OCI-M1 (cell line): Measurements from ENCODE around the gene GGT6.

Experiments
- DNase-seq: peaks from one replicate; lab custom pipeline; 2025; lab: John Stamatoyannopoulos, UW

GGT6 gene

DNA sequence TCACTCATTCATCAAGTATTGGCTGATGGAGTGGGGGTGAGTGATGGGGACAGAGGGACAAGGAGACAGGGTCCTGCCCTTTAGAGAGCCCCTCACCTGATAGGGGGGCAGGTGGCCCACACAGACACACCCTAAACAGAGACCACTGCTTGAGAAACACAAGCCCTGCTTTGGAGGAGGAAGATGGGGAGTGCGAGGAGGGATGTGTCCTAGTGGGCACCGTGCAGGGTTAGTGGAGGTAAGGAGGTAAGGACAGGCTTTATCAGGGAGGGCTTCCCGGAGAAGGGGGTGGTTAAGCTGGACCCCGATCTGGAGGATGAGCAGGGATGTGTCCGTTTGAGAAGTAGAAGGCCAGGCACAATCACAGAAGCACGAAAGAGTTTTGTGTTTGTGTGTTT lies 15.8 kb upstream of the GGT6 start:
- no peak for DNase-seq

DNA sequence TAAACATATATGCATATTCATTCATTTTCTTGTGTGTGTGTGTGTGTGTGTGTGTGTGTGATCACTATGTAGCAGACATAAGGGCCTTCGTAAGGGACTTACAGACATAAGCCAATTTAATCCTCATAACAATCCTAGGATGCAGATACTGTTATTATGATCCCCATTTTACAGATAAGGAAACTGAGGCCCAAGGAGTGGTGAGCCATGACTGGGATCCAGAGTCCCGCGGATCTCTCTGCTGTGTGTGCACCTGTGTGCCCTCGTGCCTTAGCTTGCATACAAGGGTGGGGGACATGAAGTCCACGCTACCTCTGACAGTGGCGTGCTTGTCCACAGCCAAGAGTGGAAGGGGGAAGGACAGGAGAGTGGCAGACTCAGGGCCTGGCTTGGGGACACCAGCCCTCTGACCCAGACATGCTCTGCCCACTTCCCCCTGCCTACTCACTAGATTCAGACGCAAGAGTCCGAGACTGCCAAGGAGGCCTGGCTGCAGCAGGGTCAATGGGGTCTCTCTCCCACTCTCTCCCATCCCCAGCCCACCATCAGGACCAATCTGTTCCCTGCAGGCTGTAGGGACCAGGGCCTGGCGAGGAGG lies 14.2 kb upstream of the GGT6 start:
- DNase-seq, result no peak

DNA sequence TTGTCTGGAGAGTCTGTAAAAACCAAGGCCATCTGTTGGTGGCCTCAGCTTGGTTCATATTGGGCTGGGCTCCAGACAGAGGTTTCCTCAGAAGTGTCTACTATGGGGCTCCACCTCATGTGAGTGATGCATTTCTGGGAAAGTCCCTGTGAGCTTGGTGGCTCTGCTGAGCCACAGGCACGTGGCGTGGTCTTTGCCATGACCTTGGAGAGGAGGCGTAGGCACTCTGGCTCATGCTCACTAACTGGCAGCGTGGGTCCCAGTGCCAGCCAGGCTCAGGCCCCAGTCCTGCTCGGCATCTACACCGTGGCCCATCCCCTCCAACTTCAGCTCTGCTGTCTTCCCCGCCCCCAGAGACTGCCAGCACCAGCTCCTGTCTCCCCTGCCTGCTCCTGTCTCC lies 13.3 kb upstream of the GGT6 start:
- peak; percentile 12 for DNase-seq

DNA sequence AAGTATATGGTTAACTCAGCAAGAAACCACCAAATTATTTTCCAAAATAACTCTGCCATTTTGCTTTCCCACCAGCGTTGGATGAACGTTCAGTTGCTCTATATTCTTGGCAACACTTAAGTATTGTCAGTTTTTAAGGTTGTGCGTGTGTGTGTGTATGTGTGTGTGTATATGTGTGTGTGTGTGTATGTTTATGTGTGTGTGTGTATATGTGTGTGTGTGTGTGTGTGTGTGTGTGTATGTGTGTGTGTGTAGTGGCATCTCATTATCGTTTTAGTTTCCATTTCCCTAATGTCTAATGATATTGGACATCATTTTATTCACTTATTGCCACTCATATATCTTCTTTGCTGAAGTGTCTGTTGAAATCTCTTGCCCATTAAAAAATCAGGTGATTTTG lies 12.7 kb upstream of the GGT6 start:
- no peak for DNase-seq

DNA sequence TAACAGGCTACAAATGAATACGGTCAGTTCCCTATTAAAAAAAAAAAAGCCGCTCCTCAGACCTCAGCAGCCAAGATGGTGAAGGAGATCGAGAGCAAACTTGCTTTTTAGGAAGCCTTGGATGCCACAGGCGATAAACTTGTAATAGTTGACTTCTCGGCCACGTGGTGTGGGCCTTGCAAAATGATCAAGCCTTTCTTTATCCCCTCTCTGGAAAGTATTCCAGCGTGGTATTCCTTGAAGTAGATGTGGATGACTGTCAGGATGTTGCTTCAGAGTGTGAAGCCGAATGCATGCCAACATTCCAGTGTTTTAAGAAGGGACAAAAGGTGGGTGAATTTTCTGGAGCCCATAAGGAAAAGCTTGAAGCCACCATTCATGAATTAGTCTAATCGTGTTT lies 11.8 kb upstream of the GGT6 start:
- no peak for DNase-seq

DNA sequence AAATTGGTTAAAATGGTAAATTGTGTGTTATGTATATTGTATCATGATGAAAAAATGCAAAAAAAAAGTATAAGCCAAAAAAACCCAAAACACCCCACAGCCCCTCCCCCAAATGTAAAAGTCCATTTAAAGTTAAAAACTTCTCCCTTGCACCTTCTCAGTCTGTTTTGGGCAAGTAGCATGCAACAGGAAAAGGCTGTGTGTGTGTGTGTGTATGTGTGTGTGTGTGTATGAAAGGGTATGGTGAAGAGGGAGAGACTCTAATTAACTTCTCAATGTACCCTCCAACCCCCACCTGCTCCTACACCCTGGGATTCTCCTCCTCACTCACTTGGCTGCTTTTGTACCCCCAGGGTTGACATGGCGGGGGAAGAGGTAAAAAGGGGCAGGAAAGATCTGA lies 9.2 kb upstream of the GGT6 start:
- DNase-seq, result no peak

DNA sequence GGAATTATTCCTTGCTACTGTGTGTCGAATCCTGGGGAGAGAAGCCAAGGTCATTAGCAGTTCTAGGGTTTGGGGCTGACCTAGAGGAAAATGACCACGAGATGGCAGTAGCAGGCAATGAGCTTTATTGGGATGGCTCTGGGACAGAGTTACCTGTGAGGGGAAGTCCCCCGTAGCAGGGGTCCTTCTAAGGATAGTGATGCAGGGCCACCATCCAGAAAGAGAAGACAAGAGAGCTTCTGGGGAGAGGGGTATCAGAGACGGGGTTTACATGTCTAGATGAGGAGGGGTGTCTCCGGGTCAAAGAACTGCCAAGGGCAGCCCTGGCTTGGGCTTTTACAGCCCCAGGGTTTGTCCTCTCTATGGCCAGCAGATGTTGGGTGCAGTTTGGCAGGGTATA lies 6.4 kb upstream of the GGT6 start:
- DNase-seq, result peak; percentile 81

DNA sequence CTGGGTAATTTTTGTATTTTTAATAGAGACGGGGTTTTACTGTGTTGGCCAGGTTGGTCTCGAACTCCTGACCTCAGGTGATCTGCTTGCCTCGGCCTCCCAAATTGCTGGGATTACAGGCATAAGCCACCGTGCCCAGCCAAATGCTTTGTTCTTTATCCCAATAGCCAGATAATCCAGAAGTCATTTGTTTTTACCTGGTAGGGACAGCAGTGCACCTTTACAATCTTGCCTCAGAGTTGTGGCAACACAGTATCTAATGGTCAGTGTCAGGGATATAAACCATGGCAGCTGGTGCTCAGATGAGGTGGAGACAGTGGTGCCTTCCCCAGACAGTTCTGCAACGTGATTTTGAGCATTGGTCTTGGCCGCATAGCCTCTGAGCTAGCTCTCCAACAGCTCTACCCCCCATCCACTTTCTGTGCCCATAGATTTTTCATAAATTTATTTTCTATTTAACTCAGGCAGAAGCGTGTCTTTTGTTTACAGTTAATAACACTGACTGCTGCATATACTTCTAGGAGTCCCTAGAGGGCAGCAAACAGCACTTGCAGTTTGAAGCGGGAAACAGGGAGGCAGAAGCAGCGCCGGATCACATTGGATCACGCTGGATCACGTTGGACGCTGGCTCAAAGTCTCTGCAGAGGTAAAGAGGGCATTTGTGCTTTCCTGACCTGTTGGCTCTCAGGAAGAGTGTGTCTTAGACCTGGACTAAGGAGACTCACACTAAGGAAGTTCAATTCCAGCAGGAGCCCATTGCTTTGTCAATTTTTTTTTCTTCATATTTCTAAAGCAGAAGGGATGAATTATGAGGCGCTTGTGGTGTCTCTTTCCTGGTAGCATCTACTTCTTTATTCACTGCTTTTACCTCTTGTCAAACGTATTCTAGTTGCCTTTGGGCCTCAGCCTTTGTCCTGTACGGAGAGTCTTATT lies 5.1 kb upstream of the GGT6 start:
- peak; percentile 82 for DNase-seq

DNA sequence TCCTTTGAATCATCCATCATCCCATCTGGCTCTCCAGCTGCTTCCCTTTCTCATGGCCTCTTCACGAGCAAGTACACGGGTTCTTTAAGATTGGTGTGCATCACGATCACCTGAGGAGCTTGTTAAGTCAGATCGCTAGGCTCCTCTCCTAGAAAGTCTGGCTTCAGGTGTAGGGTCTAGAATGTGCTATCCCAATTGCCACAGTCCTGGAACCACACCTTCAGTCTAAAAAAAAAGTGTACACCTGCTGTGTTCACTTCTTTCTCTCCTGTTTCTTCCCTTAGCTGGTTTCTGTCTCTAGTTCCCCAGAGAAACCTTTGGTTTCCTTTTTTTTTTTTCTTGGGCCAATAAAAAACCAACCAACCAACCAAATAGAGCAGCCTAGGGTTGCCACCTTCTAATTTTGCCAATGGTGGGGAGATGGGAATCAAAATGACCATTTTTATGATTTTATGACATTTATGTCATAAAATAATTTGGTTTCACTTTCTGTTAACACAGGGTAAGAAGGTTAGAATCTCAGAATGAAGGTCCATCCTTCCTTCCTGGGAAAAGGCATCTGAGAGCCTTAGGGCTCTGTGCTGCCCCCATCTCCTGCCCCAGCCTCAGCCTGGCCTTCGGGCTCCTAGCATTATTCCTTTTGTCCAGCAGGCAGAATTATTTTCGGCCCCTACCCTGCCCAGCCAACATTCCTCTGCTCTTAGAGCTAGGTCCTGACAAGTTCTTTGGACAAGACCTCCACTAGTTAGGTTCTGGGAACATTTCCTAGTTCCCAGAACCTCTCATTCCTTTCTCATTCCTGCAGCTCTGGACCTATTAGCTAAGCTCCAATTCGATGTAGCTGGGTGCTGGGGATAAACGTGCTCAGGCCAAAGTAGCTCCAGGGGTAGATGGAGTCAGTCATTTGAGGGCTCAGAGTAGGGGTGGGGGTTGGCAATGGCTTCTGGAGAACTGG lies 1.9 kb upstream of the GGT6 start:
- DNase-seq, result peak; percentile 41

DNA sequence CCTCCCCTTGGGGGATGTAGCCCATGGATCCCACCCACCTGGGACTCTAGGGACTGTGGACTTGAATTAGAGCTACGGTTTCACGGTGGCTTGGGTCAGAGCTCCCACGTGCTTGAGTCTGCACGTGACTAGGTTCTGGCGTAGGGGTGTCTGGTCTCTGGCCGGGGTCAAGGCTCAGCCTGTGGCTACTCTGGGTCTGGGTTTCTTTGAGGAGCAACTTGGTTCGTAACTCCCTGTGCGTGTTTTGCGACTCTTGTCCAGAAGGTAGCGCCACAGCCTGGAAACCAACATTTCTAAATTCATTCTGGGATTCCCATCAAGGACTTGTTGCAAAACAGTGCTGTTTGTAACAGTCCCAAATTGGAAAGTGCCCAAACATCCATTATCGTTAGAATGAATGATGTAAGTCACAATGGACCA lies 470 bp upstream of the GGT6 start:
- DNase-seq, result peak; percentile 12

DNA sequence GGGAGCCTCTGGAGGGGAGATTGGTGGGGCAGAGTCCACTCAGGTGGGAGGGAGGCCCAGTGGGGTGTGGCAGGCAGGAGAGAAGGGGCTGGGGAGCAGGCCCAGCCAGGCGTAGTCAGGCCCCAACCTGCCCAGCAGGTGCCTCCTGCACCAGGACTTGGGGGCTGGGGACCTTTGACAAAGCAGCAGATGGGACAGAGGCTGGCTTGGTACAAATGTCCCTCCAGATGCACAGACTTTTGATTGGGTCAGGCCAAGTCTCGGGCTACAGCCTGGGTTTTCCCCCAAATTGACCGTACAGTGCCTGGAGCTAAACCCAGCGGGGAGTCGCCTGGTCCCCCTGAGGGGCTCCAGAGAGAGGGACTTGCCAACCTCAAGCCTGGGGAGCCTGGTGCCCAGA lies 411 bp downstream of the GGT6 start:
- DNase-seq, result no peak

DNA sequence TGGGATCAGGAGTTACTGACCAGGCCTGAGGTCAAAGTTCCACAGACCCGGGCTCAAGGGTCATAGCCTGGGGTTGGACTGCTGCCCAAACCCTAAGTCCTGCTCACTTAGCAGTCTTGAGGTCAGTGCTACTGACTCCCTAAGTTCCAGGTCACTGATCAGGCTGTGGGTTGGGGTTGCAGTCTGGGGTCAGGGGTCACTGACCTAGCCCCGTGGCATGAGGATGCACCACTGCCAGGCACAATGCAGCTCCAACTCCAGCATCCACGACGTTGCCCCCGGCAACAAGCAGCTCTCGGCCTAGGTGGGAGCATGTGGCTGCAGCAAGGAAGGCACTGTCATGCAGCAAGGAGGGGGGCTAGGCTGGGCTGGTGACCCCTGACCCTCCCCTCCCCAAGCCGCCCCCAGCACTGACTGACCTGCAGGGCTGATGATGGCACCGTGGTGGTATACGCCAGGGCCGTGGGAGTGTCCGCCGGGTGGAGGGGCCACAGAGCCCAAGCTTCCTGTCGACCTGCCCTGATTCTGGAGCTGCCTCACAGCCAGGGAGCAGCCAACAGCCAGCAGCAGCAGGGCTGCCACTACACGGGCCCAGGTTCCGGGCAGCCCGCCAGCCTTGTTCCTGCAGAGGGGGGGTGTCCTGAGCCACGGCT lies 1.1 kb downstream of the GGT6 start:
- no peak for DNase-seq

DNA sequence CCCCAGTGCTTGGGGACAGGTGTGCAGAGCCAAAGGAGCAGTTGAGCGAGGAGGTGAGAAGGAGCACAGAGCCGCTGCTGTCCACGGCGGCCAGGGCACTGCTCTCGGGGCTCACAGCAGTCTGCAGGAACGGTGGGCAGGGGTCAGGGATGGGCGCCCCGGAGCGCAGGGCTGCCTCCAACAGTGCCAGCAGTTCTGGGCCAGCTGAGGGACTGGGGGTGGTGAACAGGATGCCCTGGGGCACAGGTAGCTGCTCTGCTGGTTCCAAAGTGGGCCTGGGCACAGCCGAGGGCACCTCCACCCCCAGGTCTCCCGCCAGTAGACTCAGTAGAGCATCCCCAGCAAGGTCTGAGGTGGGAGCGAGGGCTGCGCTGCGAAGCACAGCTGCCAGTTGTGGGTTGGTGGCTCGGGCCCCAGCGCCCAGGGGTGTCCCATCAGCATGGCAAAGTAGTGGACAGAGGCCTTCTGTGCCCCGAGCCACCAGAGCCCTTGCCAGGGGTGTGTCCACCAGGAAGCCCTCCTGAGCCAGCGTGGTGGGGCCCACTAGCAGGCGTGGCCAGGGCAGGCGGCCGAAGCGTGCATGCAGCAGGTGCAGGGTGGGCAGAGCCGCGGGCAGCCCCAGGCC lies 1.9 kb downstream of the GGT6 start:
- DNase-seq, result no peak

DNA sequence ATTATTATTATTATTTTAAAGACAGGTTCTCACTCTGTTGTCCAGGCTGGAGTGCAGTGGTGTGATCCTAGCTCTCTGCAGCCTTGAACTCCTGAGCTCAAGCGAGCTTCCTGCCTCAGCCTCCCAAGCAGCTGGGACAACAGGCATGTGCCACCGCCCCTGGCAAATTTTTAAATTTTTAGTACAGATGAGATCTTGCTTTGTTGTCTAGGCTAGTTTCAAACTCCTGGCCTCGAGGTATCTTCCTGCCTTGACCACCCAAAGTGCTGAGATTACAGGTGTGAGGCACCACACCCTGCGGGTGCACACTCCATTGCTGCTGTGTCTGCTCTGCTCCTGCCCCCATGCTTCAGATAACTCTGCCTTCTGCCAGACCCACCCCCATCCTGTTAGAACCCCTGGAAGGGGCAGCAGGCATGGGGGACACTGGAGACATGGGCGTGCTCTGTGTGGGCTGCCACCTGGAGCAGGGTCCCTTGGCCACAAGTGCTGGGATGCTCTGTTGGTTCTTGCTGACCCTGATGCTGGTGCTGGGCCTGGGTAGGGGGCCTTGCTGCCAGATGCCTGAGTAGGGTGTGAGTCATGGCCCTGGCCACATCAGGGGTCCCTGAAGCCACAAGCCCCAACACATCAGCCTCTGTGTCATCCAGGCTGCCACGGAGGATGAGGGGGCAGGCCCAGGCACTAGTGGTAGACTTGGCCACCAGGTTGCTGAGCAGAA lies 2.6 kb downstream of the GGT6 start:
- no peak for DNase-seq

DNA sequence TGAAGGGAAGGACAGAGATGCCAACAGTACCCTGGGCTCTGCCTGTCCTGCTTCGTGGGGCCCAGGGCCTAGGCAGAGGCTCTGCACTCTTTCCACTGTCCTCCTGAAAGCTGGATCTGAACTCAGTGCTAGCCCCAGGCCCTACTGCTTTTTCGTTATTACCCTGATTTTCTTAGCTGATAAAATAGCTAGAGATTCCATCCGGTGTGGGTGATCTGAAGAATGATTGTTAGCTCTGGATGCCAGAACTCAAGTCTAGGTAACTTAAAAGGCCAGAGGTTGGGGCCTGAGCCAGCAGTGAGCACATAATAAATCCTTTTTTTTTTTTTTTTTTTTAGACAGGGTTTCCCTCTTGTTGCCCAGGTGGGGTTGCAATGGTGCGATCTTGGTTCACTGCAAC lies 3.4 kb downstream of the GGT6 start:
- no peak for DNase-seq

DNA sequence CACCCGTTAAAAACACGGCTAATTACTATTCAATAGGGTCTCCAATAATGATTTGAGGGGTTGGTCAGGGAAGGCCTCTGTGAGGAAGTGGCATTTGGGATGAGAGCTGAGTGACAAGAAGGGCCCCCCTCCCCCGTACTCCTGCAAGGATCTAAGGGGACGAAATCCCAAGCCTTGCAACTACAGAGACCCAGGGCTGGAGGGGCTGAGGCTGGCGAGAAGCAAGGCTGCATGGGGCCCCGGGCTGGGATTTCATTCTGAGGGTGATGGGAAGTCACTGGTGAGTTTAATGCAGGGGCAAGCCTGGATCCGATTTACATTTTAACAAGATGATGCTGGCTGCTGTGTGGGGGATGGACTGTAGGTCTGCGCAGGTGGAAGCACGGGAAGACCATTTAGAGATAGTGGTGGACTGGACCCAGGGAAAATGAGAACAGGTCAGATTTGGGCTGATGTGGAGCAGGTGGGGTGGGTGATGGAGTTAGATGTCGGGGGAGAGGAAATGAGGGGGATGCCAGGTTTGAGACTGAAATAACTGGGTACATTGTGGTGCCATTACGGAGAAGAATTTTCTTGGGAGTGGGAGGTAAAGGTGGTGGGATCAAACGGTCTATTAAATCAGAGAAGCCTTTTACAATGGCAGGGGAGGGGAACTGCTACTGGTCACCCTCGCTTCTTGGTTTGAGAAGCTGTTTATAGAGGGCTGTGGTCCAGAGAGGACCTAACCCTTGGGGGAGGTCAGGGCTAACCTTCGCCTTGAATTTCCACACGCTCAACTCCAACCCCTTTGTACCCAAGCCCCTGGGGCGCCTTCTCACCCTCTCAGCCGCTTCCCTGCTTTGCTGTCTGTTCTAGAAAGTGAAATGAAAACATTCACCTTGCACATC lies 4.3 kb downstream of the GGT6 start:
- no peak for DNase-seq

DNA sequence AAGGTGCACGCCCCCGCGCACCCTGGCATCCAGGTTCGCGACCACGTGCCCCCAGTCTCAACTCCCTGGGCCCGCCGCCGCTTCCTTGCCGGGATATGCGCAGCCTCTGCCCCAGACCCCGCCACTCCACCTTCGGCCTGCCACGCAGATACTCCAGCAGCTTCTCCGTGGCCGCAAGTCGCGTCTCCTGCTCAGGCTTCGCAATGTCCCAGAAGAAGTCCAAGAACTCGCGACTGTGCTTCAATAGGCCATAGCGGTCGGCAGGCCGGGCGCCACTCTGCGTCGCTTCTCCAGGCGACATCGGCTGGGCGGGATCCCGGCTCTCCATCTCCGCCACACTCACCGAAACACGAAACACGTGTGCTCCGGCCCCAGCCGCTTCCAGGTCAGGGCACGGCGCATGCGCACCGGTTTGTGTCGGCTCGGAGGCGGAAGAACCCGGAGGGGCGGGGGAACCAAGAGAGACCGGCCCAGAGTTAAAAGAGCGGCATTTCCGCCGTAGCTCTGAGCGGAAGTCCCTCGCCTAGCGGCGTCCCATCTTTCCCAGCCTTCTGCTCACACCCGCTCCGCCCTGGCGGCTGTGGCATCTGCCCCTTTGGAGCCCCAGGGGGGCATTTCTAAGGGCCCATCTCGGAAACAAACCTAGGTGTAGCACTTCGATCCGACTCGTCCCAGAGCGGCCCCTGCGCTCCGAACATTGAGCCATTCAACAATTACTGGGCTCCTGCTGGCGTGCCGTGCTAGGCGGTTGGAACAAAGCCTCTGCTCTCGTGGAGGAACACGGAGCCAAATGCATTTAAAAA lies 5.2 kb downstream of the GGT6 start, which contains the start of gene MYBBP1A:
MYBBP1A (minus strand) TSS at position 388 of the 803 bp plus-strand sequence; CDS start at position 328, 60 bp downstream.
- peak; percentile 98 for DNase-seq

DNA sequence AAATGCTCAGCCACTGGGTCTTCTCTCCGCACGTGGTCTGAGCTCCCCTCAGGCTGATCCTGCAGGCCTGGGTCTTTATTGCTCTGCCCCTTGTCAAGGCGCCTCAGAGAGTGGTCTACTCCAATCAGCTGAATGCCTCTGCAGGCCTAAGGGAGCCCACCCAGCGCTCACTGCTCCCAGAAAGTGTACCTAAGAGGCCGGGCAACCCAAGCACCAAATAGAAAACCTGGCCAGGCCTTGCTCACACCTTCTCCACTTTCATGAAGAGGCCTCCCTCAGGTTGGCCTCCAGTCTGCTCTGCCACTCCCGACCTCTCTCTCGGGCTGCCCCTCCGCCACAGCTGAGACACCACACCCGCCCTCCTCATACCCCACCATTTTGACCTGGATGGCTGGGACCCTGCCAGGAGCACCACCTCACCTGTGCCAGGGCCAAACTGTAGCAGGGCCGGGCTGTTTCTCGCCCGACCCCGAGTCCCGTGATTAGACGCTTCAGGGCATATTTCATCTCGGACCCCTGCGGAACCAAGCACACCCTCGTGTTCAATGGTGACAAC lies 5.9 kb downstream of the GGT6 start:
- DNase-seq, result no peak
